COLO668 (cell line): ENCODE results near the gene SLC5A2.
A peak's percentile ranks its signal among the peaks of the same experiment; 100 is the strongest.
"Not testable (repeated sequence)": the region's sequence is repeated elsewhere in the genome, so short reads cannot be mapped to it uniquely, and the experiment has no call there.

Experiments
- DNase-seq: peaks from one replicate; lab custom pipeline; 2025; ENCODE audit not compliant: unreplicated experiment; lab: John Stamatoyannopoulos, UW

Gene SLC5A2

DNA sequence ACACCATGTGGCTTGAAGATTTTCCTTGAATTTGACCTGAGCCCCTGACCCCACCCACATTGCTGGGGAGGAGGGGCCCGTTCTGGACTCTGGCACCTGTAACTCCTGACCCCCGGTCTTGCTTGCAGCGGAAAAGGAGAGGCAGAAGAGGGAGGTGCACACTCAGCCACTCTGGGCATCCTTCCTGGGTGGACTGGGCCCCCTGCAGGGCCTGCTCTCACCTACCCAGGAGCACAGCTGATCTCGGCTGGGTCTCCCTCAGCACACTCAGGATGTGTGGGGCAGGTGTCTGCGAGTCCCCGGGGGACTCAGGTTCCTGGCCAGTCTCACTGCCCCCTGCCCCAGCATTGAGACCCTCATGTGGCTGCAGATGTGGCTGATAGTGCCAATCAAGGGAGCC is 40.8 kb downstream of the SLC5A2 start:
- not testable (repeated sequence) for DNase-seq

DNA sequence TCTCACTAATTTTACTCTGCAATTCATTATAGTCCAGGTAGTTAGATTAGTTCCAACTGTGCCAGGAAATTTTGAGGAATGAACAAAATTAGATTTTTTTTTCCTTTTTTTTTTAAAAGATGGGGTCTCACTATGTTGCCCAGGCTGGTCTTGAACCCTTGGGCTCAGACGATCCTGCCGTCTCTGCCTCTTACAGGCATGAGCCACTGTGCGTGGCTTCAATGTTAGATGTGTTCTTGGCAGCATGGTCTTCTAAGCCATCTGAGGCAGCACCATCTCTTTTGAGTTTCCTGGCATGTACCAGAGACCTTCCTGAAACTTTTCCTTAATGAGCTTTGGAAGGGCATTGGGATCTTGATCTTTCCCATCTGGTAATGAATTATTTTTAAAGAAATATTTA is 42.2 kb downstream of the SLC5A2 start:
- DNase-seq, result no peak

DNA sequence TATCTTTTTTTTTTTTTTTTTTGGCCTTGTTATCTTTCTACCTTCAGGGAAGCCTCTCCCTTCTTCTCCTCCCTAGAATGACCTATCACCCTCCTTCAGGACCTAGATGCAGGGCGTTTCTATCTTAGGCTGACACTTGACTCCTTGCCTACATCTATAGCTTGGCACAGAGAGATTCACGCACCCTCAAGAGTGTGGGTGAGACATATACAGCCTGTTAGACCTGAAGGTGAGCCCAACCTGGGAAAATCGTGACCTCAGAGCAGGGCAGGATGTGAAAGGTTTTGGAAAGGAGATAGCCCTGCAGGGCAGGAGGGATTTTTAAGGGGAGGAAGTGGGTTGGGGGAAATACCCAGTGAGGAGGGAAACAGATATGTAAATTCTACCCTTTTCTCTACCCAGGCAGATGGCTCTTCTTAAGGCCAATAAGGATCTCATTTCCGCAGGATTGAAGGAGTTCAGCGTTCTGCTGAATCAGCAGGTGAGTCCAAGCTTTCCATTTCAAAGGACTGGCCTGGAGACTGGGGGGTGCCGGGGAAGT is 44.9 kb downstream of the SLC5A2 start, which contains the start of gene AHSP:
Gene AHSP, plus strand, starts transcription at position 167 of the 541 bp plus-strand sequence. Its CDS starts 240 bp downstream, at position 407.
- DNase-seq, result no peak

DNA sequence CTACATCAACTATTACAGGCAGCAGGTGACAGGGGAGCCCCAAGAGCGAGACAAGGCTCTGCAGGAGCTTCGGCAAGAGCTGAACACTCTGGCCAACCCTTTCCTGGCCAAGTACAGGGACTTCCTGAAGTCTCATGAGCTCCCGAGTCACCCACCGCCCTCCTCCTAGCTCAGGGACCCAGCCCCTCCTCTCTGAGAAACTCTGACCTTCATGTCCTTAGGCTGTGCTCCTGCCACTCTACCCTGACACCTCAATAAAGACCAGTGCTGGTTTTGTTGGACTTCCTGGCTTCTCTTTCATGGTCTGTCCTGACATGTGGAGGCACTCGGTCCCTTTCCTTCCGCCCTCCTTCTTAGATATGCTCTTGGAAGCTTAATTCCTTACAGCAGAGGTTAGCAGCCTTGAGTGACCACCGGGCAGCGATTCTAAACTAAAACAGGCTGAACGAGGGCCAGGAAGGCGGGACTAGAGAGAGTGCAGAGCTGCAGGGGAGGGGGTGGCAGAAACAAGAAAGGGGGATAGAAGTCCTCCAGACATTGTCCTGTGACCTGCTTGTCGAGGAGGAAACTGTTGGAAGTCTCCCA is 45.7 kb downstream of the SLC5A2 start:
- no peak for DNase-seq

DNA sequence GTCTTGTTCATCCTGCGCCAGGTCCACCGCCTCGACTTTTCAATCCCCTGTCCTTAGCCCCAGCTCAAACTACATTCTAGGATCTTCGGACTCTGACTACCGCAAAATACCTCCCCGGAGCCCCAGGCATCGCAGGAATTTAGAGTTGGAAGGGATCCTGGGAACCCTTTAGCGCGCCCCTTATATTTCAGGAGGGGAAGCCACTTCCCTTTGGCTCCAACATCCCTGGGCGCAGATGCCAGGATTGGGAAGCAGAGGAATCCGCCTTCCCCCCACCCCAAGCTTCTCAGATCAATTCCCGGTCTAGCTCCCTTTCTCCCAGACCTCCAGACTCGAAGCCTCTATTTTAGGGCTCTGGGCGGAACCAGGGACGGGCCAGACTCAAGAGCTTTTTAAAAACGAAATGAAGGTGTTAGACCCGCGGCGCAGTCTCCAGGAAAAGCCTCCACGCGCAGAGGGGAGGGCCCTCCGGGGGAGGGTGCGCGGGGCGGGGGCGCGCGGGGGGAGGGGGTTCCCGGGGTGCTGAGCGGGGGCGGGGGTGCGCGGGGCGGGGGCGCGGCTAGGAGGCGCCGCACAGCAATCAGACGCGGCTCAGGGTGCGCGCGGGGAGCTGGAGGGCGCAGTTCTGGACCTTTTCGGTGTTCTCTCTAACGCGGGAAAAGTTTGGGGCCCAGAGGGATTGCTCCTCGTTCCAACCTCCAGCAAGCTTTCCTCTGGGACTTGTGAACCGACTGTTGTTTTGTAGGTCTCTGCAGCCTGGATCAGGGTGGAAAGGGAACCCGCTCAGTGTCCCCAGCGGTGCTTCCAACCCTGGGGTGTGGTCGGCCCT is 46.4 kb downstream of the SLC5A2 start:
- no peak for DNase-seq

DNA sequence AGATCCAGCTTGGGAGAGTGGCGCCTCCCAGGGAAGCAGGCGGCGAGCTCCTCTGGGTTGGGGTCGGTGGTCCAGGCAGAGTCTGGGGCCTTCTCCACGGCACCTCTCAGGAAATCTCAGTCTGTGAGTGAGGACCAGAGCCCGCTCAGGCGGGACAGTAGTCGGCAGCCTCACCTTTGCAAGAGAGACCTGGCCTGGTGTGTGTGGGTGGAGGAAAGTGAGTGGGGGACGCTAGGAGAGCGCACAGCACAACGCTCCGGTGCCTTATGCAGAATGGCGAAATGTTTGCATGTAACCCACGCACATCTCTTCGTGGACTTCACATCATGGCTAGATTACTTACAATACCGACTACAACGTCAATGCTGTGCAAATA is 47.0 kb downstream of the SLC5A2 start:
- DNase-seq, result no peak

DNA sequence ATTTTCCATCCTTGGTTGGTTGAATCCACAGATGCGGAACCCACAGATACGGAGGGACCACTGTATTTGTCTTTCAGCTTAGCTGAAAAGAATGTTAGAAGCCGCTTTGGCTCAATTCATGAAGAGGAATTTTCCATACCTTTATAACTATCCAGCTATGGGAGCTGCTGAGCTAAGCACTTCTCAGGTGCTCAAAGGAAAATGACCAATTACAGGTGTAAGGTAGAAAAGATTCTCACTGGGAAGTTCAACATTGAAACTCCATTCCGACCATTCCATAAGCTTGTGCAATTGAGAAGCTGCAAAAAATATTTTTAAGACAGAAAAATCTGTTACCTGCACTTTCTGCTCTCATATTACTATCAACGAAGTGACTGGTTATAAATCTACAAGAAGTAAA is 47.5 kb downstream of the SLC5A2 start:
- DNase-seq, result no peak

DNA sequence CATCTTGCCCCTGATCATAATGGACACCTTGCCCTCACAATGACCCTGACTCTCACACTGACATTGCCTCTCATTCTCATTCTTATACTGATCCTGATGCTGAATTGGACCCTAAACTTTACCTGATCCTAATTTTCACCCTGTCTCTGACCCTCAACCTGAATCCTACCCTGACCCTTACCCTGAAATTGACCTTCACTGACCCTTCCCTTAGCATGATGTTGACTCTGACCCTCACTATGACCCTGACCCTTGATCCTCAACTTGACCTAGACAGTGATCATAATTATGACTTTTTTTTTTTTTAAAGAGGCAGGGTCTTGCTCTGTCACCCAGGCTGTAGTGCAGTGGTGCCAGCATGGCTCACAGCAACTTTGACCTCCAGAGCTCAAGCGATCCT is 48.2 kb downstream of the SLC5A2 start:
- no peak for DNase-seq

DNA sequence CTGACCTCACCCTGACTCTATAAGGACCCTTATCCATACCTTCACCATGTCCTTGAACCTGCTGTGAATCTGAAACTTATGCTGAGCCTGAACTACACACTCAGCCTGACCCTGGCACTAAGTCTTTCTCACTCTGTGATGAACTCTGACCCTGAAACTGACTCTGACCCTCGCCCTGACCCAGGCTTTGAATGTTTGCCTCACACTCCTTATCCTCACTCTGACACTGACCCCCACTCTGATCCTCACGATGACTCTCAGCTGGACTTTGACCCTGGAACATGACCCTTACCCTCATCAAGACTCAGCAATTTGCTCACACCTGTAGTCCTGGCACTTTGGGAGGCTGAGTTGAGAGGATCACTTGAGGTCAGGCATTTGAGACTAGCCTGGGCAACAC is 49.2 kb downstream of the SLC5A2 start:
- no peak for DNase-seq

DNA sequence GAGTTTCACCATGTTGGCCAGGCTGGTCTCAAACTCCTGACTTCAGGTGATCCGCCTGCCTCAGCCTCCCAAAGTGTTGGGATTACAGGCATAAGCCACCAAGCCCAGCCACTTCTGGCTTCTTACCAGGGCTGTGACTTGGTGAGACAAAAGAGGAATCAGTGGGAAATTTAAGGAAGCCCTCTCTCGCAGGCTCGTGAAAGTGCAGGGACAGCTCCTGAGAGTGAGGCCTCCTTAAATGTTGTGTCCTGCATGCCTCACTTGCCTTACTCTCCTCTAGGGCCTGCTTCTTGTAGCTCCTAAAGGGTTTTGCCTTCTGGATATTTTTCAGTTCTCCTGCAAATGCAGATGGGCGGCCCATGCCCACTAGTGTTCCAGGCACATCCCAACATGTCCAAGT is 50.0 kb downstream of the SLC5A2 start:
- DNase-seq, result no peak

DNA sequence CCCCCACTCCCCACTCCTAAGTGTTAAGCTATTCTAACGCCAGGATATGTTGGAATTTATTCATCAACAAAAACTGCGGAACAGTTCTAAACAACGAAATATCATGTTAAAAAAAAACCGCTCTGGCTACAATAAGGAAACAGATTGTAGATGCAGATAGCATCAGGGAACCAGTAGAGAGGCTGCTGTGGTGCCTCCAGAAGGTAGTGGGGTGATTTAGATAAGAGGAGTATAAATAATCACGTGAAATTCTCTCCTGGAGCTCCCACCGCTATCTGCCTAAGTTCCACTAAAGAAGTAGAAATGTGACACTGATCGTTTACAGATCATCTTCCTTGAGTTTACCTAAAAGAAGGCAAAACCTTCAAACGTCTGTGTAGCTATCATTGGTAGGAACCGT is 52.8 kb downstream of the SLC5A2 start:
- DNase-seq, result no peak

DNA sequence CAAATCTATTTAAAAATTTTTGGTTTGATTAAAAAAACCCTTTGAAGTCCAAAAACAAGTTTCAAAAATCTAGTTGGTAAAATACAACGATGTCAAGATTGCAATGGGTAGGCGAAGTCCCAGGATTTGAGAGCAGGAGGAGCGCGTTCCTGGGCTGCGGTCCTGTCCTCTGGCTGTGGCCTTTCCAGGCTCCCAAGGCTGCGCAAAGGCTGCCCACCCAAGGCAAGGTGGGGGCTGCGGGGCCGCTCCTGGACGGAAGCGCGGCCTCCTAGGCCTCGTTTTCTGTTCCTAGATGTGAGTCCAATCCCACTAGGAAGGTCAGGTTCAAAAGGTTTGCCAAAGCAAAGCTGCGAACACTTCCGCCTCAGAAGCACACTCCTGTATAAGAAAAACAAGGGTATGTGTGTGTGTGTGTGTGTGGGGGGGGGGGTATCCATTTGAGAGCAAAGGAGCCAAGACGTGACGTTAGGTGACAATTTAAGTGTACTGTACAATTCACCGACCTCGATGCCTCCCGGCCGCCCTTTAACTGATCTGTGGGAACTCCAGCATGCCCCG is 54.0 kb downstream of the SLC5A2 start:
- no peak for DNase-seq

DNA sequence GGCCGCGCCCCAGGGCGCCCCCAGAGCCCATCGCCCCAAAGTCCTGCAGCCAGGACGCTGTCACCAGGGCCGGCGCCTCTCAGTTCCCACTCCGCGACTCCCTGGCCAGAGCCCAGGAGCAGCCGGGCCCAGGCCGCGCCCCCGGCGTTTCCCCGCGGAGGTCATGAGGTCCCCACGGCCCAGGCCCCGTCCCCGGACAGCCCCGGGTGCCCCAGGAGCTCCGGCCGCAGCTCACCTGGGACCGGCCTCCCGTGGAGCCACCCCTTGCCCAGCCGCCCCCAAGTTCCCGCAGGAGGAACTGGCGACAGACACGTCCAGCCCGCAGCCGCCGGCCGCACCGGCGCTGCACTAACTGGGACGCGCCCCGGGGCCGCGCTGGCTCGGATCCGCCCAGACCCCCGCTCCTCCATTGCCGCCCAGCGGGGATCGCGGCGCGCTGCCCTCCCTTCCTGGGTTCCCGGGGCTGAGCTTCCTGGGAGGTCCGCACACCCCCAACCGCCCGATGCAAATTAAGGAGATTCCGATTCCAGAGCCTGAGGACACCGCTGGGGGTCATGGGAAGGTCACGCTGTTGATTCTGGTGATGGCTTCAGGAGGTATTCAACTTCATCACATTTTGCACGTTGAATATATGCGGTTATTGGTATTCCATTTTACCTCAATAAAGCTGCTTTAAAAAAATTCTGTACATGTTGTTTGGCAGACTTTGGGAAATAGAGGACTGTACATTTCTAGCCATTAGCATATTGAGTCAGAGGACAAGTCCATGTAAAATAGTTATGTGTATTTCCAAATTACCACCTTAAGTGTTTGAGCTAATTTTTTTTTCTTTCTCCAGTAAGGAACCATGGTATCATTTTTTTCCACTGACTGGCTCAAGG is 54.7 kb downstream of the SLC5A2 start:
- DNase-seq, result peak; percentile 14

DNA sequence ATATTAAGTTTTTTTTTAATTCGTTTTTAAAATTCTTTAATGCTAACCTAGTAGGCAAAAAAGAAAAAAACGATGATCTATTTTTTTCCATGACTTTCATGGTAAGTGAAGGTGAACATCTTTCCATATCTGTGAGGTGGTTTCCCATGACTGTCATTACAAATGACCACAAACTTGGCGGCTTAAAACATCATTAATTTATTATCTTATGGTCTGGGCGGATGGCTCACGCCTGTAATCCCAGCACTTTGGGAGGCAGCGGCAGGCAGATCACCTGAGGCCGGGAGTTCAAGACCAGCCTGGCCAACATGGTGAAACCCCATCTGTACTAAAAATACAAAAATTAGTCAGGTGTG is 55.3 kb downstream of the SLC5A2 start:
- not testable (repeated sequence) for DNase-seq

DNA sequence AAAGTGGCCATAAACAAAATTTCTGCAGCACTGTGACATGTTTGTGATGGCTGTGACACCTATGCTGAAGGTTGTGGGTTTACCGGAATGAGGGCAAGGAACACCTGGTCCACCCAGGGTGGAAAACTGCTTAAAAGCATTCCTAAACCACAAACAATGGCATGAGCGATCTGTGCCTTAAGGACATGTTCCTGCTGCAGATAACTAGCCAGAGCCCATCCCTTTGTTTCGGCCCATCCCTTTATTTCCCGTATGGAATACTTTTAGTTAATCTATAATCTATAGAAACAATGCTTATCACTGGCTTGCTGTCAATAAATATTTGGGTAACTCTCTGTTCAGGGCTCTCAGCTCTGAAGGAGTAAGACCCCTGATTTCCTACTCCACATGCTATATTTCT is 56.8 kb downstream of the SLC5A2 start:
- not testable (repeated sequence) for DNase-seq
